Kidney glomerular epithelial cell (primary cell): ENCODE data around the gene FBXO38.

Source experiments
- DNase-seq: peaks from one replicate; lab custom pipeline; 2025; lab: John Stamatoyannopoulos, UW

FBXO38 gene

GRCh38 chr5:148474025-148474511 lies 90.3 kb downstream of the FBXO38 start:
- no peak for DNase-seq

- DNase-seq, result no peak
Observed at GRCh38 chr5:148476302-148476701, 92.5 kb downstream of the FBXO38 start.

DNA sequence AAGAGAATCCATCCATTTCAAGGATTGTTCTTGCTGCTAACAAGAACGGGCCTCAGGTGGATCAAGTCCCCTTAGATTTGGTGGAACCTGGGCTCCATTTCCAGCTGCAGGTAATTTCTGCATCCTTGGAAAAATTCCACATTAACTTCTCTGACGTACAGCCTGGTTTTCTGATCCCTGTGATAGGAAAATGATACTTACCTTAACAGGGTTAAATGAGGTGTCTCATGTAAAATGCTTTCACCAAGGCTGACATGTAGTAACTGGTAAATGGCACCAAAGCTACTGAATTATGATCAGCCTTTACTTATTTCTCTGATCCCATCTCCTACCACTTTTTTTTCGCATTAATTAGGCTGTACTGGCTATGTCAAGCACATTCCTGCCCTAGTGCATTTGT lies 93.7 kb downstream of the FBXO38 start:
- DNase-seq, result no peak

DNA sequence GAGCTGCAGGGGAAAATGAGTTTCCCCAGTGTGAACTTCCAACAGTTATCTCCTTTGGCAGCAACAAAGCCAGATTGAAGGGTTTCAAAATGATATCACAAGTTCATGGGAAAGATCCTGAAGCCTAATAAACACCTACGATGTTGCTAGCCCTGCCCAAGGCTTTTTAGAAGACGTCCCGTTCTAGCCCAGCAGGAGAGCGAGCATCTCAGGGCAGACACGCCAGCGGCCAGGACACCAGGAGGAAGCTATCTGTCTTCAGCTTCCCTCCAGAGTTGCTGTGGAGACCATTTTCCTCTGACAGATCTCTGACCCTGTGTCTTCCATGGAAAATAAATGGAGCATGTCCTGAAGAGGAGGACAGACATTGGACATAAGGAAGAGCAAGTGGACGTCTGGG lies 98.4 kb downstream of the FBXO38 start:
- DNase-seq, result no peak

GRCh38 chr5:148482697-148483462 lies 99.1 kb downstream of the FBXO38 start:
- peak; percentile 36 for DNase-seq

GRCh38 chr5:148483750-148484149 lies 100.0 kb downstream of the FBXO38 start:
- no peak for DNase-seq

DNA sequence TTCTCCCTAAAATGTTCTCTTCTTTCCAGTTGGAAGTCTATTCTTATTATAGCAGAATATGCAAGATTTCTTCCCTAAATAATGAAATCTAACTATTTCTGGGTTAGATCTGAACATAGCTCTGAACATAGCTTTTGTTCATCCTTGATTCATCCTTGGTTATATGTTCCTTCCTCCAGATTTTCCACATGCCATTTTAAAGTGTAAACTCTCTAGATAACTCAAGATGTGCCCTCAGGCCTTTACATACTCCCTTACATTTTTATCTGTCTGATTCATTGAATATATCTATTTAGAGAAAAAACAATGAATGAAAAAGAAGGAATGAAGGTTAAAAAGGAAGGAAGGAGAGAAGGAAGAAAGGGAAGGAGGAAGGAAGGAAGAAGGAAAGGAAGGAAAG lies 100.9 kb downstream of the FBXO38 start:
- no peak for DNase-seq

GRCh38 chr5:148486456-148486855 lies 102.7 kb downstream of the FBXO38 start:
- no peak for DNase-seq

DNA sequence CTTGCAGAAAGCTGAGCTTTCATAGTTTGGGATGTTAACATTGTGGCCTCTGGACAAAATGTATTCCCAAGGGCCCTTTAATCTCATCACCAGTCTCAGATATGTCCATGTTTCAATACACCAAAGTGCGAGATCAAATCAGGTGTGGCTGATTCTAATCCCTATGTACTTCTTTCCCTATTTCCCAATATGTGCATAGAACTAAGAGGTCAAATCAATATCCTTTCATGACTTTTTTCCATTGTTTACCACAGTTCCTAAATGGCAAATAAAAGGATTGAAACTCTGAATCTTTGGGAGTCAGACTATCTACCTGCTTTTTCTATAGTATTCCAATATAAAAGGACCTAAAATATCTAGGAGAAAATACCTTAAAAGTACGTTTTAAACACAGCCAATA lies 105.0 kb downstream of the FBXO38 start:
- DNase-seq, result no peak

DNA sequence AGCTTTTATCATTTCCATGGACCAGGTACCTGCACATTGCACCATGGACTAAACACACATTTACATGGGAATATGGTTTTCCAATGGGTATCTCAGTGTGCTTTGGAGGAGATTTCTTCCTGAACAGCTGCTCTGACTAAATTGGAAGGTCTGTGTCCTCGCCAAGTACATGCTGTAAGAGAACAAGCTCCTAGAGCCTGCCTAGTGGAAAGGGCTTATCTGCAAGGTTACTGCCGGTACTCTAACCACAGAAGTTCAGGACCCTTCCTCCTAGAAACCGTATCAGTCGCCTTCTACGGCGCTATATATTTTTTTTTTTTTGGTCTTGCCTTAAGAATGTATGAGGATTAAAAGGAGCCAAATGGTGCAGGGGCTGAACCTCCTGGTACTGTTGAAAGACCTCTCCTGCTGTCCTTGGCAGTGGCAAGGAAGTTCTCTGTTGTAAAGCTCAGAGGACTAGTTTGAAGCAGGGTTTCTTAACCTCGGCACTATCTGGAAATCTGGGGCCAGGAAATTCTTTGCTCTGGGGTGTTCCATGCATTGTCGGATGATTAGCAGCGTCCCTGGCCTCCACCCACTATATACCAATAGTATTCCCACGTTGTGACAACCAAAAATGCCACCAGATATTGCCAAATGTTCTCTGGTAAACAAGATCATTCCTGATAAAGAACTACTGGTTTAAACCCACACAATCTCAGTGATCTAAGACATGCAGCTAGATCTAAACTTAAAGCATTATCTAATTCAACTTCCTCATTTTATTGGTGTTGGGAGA lies 107.4 kb downstream of the FBXO38 start:
- no peak for DNase-seq

GRCh38 chr5:148491793-148492184 lies 108.0 kb downstream of the FBXO38 start:
- no peak for DNase-seq

DNA sequence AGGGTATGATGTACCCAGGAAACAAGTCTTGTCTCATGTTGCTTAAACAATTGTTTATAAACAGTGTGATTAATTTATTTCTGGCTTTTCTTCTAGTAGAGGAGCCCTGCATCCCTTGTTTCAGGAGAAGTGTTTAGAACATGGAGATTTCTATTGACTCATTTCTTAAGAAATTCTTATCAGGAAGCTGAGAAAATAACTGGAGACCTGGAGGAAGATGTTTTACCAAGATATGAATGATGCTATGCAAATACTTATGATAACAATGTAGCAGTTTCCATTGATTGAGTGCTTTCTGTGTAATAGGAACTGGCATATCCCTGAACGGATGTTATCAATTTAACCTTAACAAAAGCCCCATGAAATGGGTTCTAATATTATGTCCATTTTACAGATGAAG lies 108.6 kb downstream of the FBXO38 start:
- no peak for DNase-seq
